H9 (cell line): ENCODE data around the gene PRR33. TPM values are rescaled to one million over a fixed set of nuclear protein-coding genes. Genes with fewer than 3 reads are reported as not detected.
A peak's percentile ranks its signal among the peaks of the same experiment; 100 is the strongest.

ENCODE experiments used
- DNase-seq: peaks from one replicate; pipeline ENCODE4 v3.0.0-alpha.2; 2017
- H2AFZ ChIP-seq: one replicate; pipeline ENCODE4 v1.6.1; 2013; ENCODE audit warnings: mild to moderate bottlenecking, low read length, control low read depth, moderate library complexity
- H2AK5ac ChIP-seq: 2 replicates; pipeline ENCODE4 v1.6.1; 2013; ENCODE audit warnings: low read length, control low read depth, mixed read lengths; ENCODE audit not compliant: insufficient read length
- H2BK120ac ChIP-seq: one replicate; pipeline ENCODE4 v1.6.1; 2013; ENCODE audit warnings: low read depth, mild to moderate bottlenecking, low read length, control low read depth, inconsistent platforms; ENCODE audit not compliant: poor library complexity, severe bottlenecking
- H2BK12ac ChIP-seq: 2 replicates; pipeline ENCODE4 v1.6.1; 2013; ENCODE audit warnings: low read length, control low read depth, mixed read lengths, low read depth; ENCODE audit not compliant: insufficient read length
- H2BK15ac ChIP-seq: 2 replicates; pipeline ENCODE4 v1.6.1; 2013; ENCODE audit warnings: low read depth, low read length, control low read depth
- H2BK20ac ChIP-seq: one replicate; pipeline ENCODE4 v1.6.1; 2013; ENCODE audit warnings: low read depth, mild to moderate bottlenecking, low read length, control low read depth, inconsistent platforms; ENCODE audit not compliant: poor library complexity, severe bottlenecking
- H2BK5ac ChIP-seq: 2 replicates; pipeline ENCODE4 v1.6.1; 2013; ENCODE audit warnings: low read length, control low read depth, mixed read lengths; ENCODE audit not compliant: insufficient read length
- H3K14ac ChIP-seq: 2 replicates; pipeline ENCODE4 v1.6.1; 2013; ENCODE audit warnings: low read length, control low read depth; ENCODE audit not compliant: insufficient read depth
- H3K18ac ChIP-seq: 2 replicates; pipeline ENCODE4 v1.6.1; 2013; ENCODE audit warnings: low read depth, mild to moderate bottlenecking, mixed read lengths, low read length, control low read depth; ENCODE audit not compliant: insufficient read length
- H3K23ac ChIP-seq: 2 replicates; pipeline ENCODE4 v1.6.1; 2013; ENCODE audit warnings: low read length, control low read depth, mixed read lengths, low read depth; ENCODE audit not compliant: insufficient read length
- H3K23me2 ChIP-seq: 2 replicates; pipeline ENCODE4 v1.6.1; 2013; ENCODE audit warnings: low read depth, mild to moderate bottlenecking, mixed read lengths, low read length, control low read depth; ENCODE audit not compliant: insufficient read length, poor library complexity, severe bottlenecking
- H3K27ac ChIP-seq: 2 replicates; pipeline ENCODE4 v1.5.1; 2013; ENCODE audit warnings: low read length, control low read depth, mixed read lengths, low read depth; ENCODE audit not compliant: insufficient read length
- H3K27me3 ChIP-seq: 2 replicates; pipeline ENCODE4 v1.6.1; 2013; ENCODE audit warnings: low read length, control low read depth, inconsistent platforms; ENCODE audit not compliant: insufficient read depth
- H3K4ac ChIP-seq: 2 replicates; pipeline ENCODE4 v1.6.1; 2013; ENCODE audit warnings: low read depth, mild to moderate bottlenecking, control low read depth, inconsistent platforms, low read length, moderate library complexity
- H3K4me1 ChIP-seq: 2 replicates; pipeline ENCODE4 v1.6.1; 2013; ENCODE audit warnings: low read length, control low read depth, inconsistent platforms; ENCODE audit not compliant: insufficient read depth
- H3K4me2 ChIP-seq: 2 replicates; pipeline ENCODE4 v1.6.1; 2013; ENCODE audit warnings: low read length, control low read depth, mixed read lengths; ENCODE audit not compliant: insufficient read length, insufficient read depth
- H3K56ac ChIP-seq: 2 replicates; pipeline ENCODE4 v1.6.1; 2013; ENCODE audit warnings: low read depth, mild to moderate bottlenecking, mixed read lengths, low read length, control low read depth; ENCODE audit not compliant: insufficient read length
- H3K79me1 ChIP-seq: 2 replicates; pipeline ENCODE4 v1.6.1; 2013; ENCODE audit warnings: low read depth, mild to moderate bottlenecking, moderate library complexity, low read length, control low read depth, inconsistent platforms; ENCODE audit not compliant: insufficient read depth, poor library complexity, severe bottlenecking
- H3K79me2 ChIP-seq: 2 replicates; pipeline ENCODE4 v1.6.1; 2013; ENCODE audit warnings: low read length, control low read depth, inconsistent platforms; ENCODE audit not compliant: insufficient read depth
- H3K9ac ChIP-seq: 2 replicates; pipeline ENCODE4 v1.6.1; 2013; ENCODE audit warnings: low read length, control low read depth, mixed read lengths; ENCODE audit not compliant: insufficient read length; ENCODE audit errors: extremely low read depth
- H3K9me3 ChIP-seq: one replicate; pipeline ENCODE4 v1.6.1; 2013; ENCODE audit warnings: low read depth, low read length, inconsistent platforms; ENCODE audit not compliant: control insufficient read depth
- H3T11ph ChIP-seq: one replicate; pipeline ENCODE4 v1.6.1; 2013; ENCODE audit warnings: mild to moderate bottlenecking, low read length, control low read depth, inconsistent platforms
- H4K20me1 ChIP-seq: one replicate; pipeline ENCODE4 v1.6.1; 2013; ENCODE audit not compliant: control insufficient read depth, insufficient read length, insufficient read depth
- H4K5ac ChIP-seq: 2 replicates; pipeline ENCODE4 v1.6.1; 2013; ENCODE audit warnings: low read depth, mild to moderate bottlenecking, mixed read lengths, low read length, control low read depth; ENCODE audit not compliant: insufficient read length
- H4K8ac ChIP-seq: replicated peaks from 2 replicates; pipeline ENCODE4 v1.6.1; 2013; ENCODE audit warnings: low read length, control low read depth, mixed read lengths, low read depth; ENCODE audit not compliant: insufficient read length
- H4K91ac ChIP-seq: 2 replicates; pipeline ENCODE4 v1.6.1; 2013; ENCODE audit warnings: low read depth, mild to moderate bottlenecking, moderate library complexity, mixed read lengths, low read length, control low read depth; ENCODE audit not compliant: insufficient read length
- H3K27ac Mint-ChIP-seq, 3 experiments: 2 replicates in 2 of 3; 3 replicates in 1 of 3; pipeline ENCODE4 v1.8.0; 2020 to 2021; ENCODE audit warnings: mixed read lengths in 3 of 3, mild to moderate bottlenecking in 1 of 3, moderate library complexity in 1 of 3
- H3K27me3 Mint-ChIP-seq: 2 replicates; pipeline ENCODE4 v1.8.0; 2021; ENCODE audit warnings: low read depth, mild to moderate bottlenecking, moderate library complexity, mixed read lengths
- H3K36me3 Mint-ChIP-seq, 3 experiments: 2 replicates in 2 of 3; 3 replicates in 1 of 3; pipeline ENCODE4 v1.8.0; 2020 to 2021; ENCODE audit warnings: low read depth in 3 of 3, mixed read lengths in 3 of 3; ENCODE audit not compliant: insufficient read depth in 1 of 3
- H3K4me1 Mint-ChIP-seq, 2 experiments: 2 replicates each; pipeline ENCODE4 v1.8.0; 2020; ENCODE audit warnings: mixed read lengths in 2 of 2
- H3K4me3 Mint-ChIP-seq, 2 experiments: 2 replicates in 1 of 2; 3 replicates in 1 of 2; pipeline ENCODE4 v1.8.0; 2020 to 2021; ENCODE audit warnings: mild to moderate bottlenecking in 2 of 2, mixed read lengths in 2 of 2, moderate library complexity in 1 of 2
- H3K9me3 Mint-ChIP-seq, 2 experiments: 2 replicates in 1 of 2; 3 replicates in 1 of 2; pipeline ENCODE4 v1.8.0; 2020; ENCODE audit warnings: mild to moderate bottlenecking in 2 of 2, mixed read lengths in 2 of 2, moderate library complexity in 1 of 2
- CTCF ChIP-seq: fragments of 200-600 bp; sonication (generic); conservative IDR thresholded peaks from 3 replicates; pipeline ENCODE4 v1.8.0; 2021; ENCODE audit warnings: antibody characterized with exemption, mild to moderate bottlenecking
- WGBS: extraction: QIAGEN DNeasy Blood & Tissue Kit; methylation state at CpG from one replicate; pipeline ENCODE4 v1.1.7; 2013; ENCODE audit warnings: missing lambda C conversion rate, low lambda C conversion rate, mixed read lengths; ENCODE audit not compliant: insufficient read length; ENCODE audit errors: extremely low coverage; 5-methylcytosine and 5-hydroxymethylcytosine counted together
- total RNA-seq: library from RNA; stranded (reverse); gene quantifications from 2 replicates; pipeline ENCODE4 v1.2.1, GENCODE V29; 2021

The PRR33 gene
- total RNA-seq, 1 experiment from 2014 or later: not detected

DNA sequence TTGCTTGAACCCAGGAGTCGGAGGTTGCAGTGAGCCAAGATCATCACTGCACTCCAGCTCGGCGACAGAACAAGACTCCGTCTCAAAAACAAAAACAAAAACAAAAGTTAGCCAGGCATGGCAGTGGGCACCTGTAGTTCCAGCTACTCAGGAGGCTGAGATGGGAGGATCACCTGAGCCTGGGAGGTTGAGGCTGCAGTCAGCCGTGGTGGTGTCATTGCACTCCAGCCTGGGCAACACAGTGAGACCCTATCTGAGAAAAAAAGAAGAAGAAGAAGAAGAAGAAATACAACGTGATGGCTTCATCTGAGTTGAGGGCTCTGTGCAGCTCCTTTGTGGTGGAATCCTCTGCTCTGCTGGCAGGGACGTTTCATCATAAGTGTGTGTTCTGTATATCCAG is 17.8 kb upstream of the PRR33 start:
- Histone ChIP-seq H3K9me3 (no peaks in the 10 kb centered on the region), H3K4ac (no peak overlapping the region), H3K4me1 (0 out of 2 replicates have a peak, but pooled peaks cover 3% of the 10 kb centered on the region), H3K79me2 (no peaks in the 10 kb centered on the region), H3K27me3 (no peaks in the 10 kb centered on the region), H3K14ac (no peak overlapping the region), H3K4me2 (no peak overlapping the region), H3K18ac (no peak overlapping the region), H3K23me2 (peaks cover 2% of the 10 kb centered on the region), H2BK120ac (no peak overlapping the region), H2AFZ (no peak overlapping the region), H3K27ac (no peak overlapping the region), H3K23ac (no peak overlapping the region), H4K91ac (no peak overlapping the region), H2AK5ac (no peak overlapping the region), H4K5ac (no peak overlapping the region), H2BK5ac (no peak overlapping the region), H3K56ac (no peak overlapping the region), H2BK12ac (no peak overlapping the region), H2BK15ac (no peak overlapping the region), H2BK20ac (no peak overlapping the region), H4K8ac (no peak overlapping the region), H3K79me1 (no peaks in the 10 kb centered on the region), H4K20me1 (no peaks in the 10 kb centered on the region), H3K9ac (no peak overlapping the region), H3T11ph (no peak overlapping the region)
- no CpG with 5 or more reads among the region's 7 CpGs for WGBS
- H3K4me3 Mint-ChIP-seq: no peak overlapping the region
- H3K9me3 Mint-ChIP-seq: peaks cover 3 to 5% of the 10 kb centered on the region in 2 experiments; a peak in 3 of 5 replicates
- no peak for DNase-seq
- H3K36me3 Mint-ChIP-seq: no peaks in the 10 kb centered on the region
- no peak for TF ChIP-seq CTCF
- H3K4me1 Mint-ChIP-seq: peaks cover 17 to 24% of the 10 kb centered on the region in 2 experiments
- H3K27ac Mint-ChIP-seq: peak overlapping the region in 1 of 3 experiments; percentile 32; a peak in 1 of 7 replicates
- peaks cover 18% of the 10 kb centered on the region for H3K27me3 Mint-ChIP-seq
